Amniotic stem cell (primary cell): ENCODE data around the gene SNCG.
"Not testable (repeated sequence)": the region's sequence is repeated elsewhere in the genome, so short reads cannot be mapped to it uniquely, and the experiment has no call there.

Experiments used
- DNase-seq: peaks from one replicate; lab custom pipeline; 2025; lab: John Stamatoyannopoulos, UW

Gene SNCG

DNA sequence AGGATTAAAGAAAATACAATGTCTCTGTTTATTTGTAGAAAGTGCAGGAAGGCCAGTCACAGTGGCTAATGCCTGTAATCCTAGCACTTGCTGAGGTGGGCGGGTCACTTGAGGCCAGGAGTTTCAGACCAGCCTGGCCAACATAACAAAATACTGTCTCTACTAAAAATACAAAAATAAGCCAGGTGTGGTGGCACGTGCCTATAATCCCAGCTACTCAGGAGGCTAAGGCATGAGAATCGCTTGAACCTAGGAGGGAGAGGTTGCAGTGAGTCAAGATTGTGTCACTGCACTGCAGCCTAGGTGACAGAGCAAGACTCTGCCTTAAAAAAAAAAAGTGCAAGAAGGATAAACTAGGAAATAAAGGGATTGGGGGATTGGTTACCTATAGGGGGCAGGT, 20.1 kb downstream of the SNCG start:
- not testable (repeated sequence) for DNase-seq

DNA sequence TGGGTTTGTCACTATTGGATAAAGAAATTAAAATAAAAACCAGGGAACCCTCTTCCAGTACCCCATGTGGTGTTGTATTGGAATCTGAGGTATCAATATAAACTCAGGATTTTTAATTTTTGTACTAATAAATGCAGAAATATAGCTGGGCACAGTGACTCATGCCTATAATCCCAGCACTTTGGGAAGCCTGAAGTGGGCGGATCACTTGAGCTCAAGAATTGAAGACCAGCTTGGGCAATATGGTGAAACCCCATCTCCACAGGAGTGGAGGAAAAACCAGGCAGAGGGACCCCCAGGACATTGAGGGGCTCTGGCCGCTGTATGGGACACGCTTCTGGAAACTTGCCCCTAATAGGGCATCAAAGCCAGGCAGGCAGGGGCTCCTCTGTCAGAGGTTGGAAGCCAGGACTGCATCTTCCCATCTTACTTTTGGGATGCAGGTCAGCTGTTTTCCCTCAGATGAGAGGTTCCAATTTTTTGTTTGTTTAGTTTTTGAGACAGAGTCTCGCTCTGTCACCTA, 21.0 kb downstream of the SNCG start:
- no peak for DNase-seq

- no peak for DNase-seq
These were observed 21.6 kb downstream of the SNCG start for GRCh38 chr10:86979977-86980448.

- not testable (repeated sequence) for DNase-seq
These were observed 22.6 kb downstream of the SNCG start for GRCh38 chr10:86981020-86981419.

DNA sequence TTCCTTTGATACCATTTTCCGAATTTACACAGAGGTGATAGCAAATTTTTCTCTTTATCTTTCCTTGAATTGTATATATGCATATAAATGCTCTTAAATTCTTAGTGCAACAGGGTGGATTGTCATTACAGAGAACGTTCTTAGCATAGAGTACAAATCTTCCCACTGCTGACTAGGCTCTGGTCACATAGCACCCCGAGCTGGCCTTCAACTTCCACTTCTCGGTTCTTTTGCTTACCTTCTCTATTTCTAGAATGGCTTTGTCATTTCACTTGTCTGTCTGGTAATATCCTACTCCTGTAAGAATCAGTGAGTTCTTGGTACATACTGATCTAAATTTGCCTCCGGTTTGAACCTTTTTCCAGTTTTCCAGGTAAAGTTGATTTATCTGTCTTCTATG, 23.3 kb downstream of the SNCG start:
- no peak for DNase-seq

GRCh38 chr10:86984498-86984897, 26.1 kb downstream of the SNCG start:
- DNase-seq = not testable (repeated sequence)

DNA sequence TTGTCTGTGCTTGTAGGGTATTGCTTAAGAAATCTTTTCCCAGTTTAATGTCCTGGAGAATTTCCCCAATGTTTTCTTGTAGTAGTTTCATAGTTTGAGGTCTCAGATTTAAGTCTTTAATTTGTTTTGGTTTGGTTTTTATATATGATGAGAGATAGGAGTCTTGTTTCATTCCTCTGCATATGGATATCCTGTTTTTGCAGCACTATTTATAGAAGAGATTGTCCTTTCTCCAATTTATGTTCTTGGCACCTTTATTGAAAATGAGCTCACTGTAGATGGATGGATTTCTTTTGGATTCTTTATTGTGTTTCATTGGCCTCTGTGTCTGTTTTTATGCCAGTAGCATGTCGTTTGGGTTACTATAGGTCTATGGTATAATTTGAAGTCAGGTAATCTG, 30.1 kb downstream of the SNCG start:
- DNase-seq = no peak

- not testable (repeated sequence) for DNase-seq
These were observed 33.0 kb downstream of the SNCG start for GRCh38 chr10:86991362-86991761.

DNA sequence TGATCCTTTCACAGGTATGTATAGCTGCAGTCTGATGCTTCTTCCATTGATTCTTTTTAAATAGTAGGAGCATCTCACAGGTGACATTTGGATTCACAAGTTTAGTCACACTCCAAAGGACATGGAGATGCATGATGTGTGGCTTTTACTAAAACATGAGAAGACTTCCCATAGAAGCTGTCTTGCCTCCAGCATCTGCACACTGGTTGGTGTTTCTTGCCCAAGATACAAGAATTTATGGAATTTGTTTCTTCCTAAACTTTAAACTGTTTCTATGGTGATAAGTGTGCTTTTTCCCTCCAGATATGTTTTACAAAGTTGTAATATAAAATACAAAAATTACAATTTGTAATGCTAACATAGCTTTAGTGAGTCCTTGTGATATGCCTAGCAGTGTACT, 34.1 kb downstream of the SNCG start:
- DNase-seq = no peak

- no peak for DNase-seq
These were observed 34.5 kb downstream of the SNCG start for GRCh38 chr10:86992929-86993328.

- DNase-seq = not testable (repeated sequence)
These were observed 41.5 kb downstream of the SNCG start for GRCh38 chr10:86999802-87000403.

- DNase-seq = no peak
These were observed 42.1 kb downstream of the SNCG start for GRCh38 chr10:87000491-87000890.

- DNase-seq = not testable (repeated sequence)
These were observed 48.7 kb downstream of the SNCG start for GRCh38 chr10:87007124-87007523.

GRCh38 chr10:87007674-87008073, 49.3 kb downstream of the SNCG start:
- not testable (repeated sequence) for DNase-seq

GRCh38 chr10:87008303-87008702, 49.9 kb downstream of the SNCG start:
- DNase-seq = not testable (repeated sequence)

DNA sequence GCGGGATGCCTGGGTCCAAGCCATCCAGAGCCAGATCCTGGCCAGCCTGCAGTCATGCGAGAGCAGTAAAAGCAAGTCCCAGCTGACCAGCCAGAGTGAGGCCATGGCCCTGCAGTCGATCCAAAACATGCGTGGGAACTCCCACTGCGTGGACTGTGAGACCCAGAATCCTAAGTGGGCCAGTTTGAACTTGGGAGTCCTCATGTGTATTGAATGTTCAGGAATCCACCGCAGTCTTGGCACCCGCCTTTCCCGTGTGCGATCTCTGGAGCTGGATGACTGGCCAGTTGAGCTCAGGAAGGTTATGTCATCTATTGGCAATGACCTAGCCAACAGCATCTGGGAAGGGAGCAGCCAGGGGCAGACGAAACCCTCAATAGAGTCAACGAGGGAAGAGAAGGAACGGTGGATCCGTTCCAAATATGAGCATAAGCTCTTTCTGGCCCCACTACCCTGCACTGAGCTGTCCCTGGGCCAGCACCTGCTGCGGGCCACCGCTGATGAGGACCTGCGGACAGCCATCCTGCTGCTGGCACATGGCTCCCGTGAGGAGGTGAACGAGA, 50.8 kb downstream of the SNCG start:
- DNase-seq = not testable (repeated sequence)
